Activated CD4-positive, CD25-positive, alpha-beta regulatory T cell treated with anti-CD3 and anti-CD28 coated beads, Interleukin-2, amount 50 U/mL, for 24 hours (primary cell): ENCODE data around the gene LMO7.
A peak's percentile ranks its signal among the peaks of the same experiment; 100 is the strongest.
"Not testable (repeated sequence)": the region's sequence is repeated elsewhere in the genome, so short reads cannot be mapped to it uniquely, and the experiment has no call there.

ENCODE experiments used
- ATAC-seq, 2 donors: fragments of 150-1000 bp; cut with Tn5 transposase; one replicate each; pipeline ENCODE4 v1.10.0; 2021; ENCODE audit warnings: mild to moderate bottlenecking in 1 of 2, moderate library complexity in 1 of 2

LMO7 gene

GRCh38 chr13:75648446-75648845, 12.3 kb downstream of the LMO7 start:
- no peak for ATAC-seq

DNA sequence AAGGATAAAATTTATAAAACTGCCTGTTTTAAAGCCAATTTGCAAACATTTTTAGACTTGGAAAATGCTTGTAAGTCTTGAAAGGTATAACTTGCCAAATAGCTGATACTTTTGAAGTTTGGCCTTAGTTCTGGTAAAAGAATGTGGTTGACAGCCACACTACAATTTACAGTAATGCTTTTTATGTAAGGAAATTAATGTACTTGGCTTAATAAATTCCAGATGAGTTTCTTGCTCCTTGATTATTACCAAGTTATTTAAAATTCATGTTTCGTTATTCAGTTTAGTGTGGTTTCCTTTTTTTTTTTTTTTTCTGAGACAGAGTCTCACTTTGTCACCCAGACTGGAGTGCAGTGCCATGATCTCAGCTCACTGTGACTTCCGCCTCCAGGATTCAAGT, 14.9 kb downstream of the LMO7 start:
- no peak for ATAC-seq

GRCh38 chr13:75652726-75653125, 16.6 kb downstream of the LMO7 start:
- ATAC-seq: no peak

DNA sequence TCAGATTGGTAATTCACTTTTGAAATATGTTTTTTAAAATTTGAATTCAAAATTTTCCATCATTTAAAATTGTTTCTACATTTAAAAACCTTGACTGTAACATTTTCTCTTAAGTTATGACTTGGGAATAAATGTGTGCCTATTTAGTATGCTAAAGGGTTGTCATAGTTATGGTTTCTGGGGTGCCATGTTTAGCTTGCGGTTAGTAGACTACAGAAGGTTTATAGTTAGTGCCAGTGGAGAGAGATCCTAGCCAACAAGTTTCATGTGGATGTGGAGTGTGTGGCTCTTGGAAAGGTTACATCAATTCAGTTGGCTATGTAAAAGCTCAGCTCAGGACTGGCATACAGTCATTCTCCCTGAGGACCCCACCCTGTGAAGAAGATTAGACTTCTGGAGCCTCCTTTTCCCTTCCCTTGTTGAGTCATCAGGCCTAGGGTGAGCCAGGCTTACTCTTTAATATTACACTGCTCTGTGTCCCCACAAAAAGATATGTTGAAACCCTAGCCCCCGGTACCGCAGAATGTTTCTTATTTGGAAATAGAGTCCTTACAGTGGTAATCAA, 20.4 kb downstream of the LMO7 start:
- no peak for ATAC-seq

- ATAC-seq: no peak
These were observed 21.0 kb downstream of the LMO7 start for GRCh38 chr13:75657111-75657510.

GRCh38 chr13:75660694-75661093, 24.6 kb downstream of the LMO7 start:
- no peak for ATAC-seq

DNA sequence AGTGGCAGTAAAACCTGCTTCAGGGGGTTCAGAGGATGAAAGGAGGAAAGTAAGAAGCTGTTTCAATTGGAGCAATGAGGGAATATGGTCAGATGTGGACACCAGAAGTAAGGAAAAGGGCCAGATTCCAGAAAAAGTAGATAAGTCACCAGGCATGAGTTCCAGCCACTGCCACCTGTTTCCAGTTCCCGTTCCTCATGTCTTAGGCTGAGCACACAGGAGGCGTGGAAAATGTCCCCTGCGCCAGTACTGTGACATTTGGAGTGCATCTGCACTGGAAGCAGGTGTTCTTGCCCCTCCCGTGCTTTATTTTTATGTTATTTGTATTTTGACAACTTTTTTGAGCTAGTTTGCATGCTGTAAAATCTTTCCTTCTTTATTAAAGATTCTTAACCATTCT, 25.3 kb downstream of the LMO7 start:
- no peak for ATAC-seq

DNA sequence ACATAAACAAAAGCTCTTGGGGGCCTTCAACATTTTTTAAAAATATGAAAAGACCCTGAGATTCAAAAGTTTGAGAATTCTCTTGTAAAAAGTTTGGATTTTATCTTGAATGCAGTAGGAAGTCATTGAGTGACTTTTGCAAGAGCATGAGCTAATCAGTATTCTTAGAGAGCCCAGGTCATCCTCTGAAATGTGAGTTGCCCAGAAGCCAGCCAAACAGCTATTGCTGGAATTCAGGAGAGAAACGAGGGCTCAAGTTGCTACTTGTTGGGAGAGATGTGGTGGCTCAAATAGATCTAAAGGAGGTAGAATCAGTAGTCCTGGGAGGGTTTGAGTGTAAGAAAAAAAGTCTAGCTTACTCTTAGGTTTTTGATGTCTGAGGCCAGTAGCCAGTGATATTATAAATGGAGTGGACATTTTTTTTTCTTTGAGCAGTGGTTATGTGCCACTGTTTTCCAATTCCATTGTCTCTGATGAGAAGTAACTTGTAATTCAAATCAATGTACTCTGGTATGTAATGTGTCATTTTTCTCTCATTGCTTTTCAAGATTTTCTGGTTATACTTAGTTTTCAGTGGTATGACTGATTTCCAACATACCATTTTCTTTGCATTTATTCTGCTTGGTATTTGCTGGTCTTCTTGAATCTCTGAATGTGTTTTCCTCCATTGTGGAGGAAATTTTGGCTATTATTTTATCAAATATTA, 30.7 kb downstream of the LMO7 start:
- ATAC-seq: no peak

GRCh38 chr13:75669706-75670105, 33.6 kb downstream of the LMO7 start:
- no peak for ATAC-seq

DNA sequence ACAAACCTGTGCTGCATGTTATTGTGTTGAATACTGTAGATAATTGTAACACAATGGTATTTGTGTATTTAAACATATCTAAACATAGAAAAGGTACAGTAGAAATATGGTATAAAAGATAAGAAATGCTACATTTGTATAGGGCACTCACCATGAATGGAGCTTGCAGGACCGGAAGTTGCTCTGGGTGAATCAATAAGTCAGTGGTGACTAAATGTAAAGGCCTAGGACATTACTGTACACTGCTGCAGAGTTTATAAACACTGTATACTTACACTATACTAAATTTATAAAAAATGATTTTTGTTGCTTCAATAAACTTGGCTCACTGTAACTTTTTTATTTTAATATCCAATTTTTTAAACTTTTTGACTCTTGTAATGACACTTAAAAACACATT, 34.4 kb downstream of the LMO7 start:
- no peak for ATAC-seq

GRCh38 chr13:75675421-75675820, 39.3 kb downstream of the LMO7 start:
- no peak for ATAC-seq

GRCh38 chr13:75679459-75679858, 43.3 kb downstream of the LMO7 start:
- ATAC-seq: no peak

DNA sequence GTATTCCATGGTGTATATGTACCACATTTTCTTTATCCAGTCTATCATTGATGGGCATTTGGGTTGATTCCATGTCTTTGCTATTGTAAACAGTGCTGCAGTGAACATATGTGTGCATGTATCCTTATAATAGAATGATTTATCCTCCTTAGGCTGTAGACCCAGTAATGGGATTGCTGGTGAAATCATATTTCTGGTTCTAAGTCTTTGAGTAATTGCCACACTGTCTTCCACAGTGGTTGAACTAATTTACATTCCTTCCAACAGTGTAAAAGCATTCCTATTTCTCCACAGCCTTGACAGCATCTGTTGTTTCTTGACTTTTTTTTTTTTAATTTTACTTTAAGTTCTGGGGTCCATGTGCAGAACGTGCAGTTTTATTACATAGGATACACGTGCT, 44.1 kb downstream of the LMO7 start:
- ATAC-seq: not testable (repeated sequence)

DNA sequence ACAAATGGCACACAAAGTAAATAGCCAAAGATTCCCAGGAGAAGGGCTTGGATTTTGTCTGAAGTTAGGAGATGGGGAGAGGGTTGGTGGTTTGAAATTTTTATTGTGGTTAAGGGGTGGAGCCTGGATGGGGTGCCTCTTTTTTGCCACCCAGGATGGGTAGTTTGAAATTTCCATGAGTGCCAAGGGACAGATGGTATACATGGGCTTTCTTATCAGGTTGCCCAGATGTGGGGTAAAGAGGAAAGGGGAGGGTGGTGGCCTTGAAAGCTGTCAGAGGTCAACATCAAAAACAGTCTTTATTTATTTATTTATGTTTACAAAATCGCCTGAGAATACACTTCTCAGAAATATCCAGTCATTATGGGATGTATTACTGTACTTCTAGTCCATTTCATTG, 46.2 kb downstream of the LMO7 start:
- no peak for ATAC-seq

- ATAC-seq: no peak
These were observed 49.1 kb downstream of the LMO7 start for GRCh38 chr13:75685239-75685697.

GRCh38 chr13:75687150-75687763, 51.1 kb downstream of the LMO7 start:
- no peak for ATAC-seq

DNA sequence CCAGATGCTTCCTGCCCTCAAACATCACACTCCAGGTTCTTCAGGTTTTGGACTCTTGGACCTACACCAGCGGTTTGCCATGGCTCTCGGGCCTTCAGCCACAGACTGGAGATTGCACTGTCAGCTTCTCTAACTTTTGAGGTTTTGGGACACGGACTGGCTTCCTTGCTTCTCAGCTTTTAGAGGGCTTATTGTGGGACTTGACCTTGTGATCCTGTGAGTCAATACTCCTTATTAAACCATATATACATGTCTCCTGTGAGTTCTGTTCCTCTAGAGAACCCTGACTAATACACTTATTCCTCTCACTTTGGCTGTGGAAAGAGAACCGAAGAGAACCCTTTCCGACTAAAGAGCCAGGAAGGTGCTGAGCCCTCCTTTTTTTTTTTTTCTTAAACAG, 53.6 kb downstream of the LMO7 start:
- no peak for ATAC-seq

GRCh38 chr13:75690607-75691006, 54.5 kb downstream of the LMO7 start:
- no peak for ATAC-seq

DNA sequence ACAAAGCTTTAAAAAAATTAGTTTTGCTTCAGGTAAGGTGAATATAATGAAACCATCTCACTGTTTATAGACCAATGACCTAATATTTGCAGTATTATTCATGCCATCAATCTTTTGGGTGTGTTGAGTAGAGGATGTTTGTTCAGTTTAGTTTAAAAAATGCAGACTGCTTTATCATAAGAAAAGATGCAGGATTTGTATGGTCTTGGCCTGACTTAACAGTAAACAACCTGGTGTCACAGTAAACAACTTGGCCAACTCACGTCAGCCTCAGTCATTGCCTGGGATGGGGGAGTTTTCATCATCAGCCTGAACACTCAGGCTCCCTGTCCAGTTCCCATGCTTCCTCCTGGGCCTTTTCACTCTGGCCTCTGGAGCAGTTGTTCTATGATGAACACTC, 55.1 kb downstream of the LMO7 start:
- no peak for ATAC-seq

DNA sequence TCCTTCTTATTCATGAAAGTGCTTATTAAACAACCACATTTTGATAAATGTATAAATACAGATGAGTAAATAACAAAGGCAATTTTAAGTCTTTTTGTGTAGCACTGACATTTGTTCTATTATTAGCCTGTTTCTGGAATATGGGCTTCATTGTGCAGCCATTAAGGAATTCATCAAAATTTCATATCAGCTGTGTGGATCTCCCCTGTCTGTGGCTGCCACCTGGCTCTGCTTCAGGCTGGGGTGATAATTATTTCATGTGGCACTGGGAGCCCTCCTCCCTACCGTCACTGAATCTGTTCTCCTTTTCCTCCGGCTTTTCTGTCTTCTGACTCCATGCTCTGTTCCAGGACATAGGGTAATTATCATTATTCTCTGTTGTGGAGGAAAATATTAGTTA, 57.1 kb downstream of the LMO7 start:
- no peak for ATAC-seq

DNA sequence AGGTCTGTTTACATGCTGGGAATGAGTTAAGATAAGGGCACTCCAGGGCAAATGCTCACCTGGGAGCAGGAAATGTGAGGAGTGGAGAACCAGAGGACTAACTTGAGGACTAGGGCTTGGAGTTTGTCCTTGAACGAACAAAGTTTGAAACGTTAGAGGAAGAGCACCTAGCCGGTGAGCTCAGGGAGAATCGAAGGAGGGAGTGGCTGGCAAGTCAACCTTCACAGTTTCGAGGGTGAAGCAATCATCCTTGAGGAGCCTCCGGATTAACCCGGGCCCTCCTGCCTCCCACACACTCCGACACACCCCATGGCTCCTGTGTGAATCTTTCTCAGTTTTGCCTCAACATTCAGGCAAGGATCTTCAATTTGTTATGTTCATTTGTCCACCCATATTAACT, 58.6 kb downstream of the LMO7 start:
- ATAC-seq: no peak

- peak; percentile 44 to 45 for ATAC-seq
These were observed 59.8 kb downstream of the LMO7 start for GRCh38 chr13:75695908-75696307.

DNA sequence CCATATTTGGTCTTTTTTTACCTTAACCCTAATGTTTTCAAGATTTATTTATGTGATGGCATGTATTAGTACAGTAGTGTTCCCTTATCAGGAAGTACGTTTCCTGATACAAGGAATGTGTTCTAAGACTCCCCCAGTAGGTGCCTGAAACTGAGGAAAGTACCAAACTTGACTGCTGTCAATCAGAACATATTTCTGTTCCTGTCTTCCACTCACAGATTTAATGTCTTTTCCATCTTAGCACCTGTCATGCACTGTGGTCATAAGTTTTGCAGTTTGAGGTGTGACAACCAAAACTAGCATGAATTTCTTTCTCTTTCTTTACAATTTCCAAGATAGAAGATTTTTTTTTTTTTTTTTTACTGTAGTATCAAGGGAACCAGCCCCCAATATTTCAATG, 62.9 kb downstream of the LMO7 start:
- ATAC-seq: no peak

GRCh38 chr13:75699717-75700116, 63.6 kb downstream of the LMO7 start:
- not testable (repeated sequence) for ATAC-seq
